HG03097 (cell line): ENCODE measurements around the gene POMGNT2.
"Not testable (repeated sequence)": the region's sequence is repeated elsewhere in the genome, so short reads cannot be mapped to it uniquely, and the experiment has no call there.

Experiments
- ATAC-seq: cut with Tn5 transposase; IDR thresholded peaks from one replicate; pipeline ENCODE4 v1.9.1; 2021; ENCODE audit not compliant: unreplicated experiment, low FRiP score

Gene POMGNT2

DNA sequence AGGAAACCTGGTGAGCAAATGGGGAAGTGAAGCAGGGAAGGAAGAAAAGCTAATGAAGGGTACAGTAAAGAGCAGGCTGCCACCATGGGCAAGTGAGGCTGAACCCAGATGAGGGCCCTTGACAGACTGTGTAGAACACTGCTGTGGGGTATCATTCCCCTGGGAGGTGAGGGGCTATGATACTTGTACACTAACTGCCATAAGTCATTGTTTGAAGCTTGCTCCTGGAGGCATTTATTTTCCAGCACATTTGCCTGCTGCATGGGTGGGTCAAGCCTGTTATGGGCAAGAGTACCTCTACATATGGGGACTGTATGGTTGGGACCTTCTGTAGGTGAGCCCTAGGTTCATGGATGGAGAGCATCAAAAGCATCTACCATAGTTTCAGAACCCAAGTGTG lies 57.4 kb downstream of the POMGNT2 start:
- no peak for ATAC-seq

DNA sequence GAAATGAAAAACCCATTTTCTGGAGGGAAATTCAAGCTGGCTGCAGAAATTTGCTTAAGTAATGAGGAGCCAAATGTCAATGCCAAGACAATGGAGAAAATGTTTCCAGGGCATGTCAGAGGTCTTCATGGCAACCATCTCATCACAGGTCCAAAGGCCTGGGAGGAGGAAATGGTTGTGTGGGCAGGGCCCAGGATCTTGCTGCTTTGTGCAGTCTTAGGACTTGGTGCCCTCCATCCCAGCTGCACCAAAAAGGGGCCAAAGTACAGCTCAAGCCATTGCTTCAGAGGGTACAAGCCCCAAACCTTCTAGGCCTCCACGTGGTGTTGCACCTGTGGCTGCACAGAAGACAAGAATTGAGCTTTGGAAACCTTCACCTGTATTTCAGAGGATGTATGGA lies 59.3 kb downstream of the POMGNT2 start:
- ATAC-seq, result no peak

DNA sequence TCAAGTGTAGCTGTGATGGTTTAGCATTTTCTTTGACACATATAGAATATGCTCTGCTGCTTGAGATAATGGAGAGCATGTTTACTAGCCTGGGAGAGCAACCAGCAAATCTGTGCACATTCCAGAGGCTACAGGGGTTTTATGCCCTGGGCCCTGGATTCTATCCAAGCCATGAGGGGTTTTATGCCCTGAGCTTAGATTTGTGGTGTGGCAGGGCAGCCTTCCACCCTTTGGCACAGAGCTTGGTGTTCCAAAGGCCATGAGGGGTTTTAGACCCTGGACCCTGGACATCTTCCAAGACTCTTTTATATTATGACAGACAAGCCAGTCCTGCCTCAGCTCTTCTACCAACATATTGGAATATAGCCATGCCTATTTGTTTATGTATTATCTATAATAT lies 60.8 kb downstream of the POMGNT2 start:
- ATAC-seq, result not testable (repeated sequence)

DNA sequence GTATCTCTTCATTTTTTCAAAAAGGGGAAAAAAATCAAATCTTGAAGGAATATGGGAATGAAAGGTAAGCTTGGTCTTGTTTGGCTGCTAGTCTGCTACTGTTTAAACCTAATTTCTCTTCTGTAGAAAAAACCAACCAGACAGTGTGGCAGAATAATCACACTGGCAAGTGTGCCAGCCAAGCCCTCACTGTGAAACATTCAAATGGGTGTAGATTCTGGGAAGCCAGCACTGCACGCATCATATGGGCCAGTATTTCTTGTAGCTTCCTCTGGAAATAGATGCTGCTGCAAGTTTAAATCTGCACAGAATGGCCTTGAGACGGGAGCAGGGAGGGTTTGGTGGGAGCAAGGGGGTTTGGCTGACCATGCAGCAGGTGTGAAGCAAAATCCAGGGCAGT lies 62.1 kb downstream of the POMGNT2 start:
- ATAC-seq, result no peak

DNA sequence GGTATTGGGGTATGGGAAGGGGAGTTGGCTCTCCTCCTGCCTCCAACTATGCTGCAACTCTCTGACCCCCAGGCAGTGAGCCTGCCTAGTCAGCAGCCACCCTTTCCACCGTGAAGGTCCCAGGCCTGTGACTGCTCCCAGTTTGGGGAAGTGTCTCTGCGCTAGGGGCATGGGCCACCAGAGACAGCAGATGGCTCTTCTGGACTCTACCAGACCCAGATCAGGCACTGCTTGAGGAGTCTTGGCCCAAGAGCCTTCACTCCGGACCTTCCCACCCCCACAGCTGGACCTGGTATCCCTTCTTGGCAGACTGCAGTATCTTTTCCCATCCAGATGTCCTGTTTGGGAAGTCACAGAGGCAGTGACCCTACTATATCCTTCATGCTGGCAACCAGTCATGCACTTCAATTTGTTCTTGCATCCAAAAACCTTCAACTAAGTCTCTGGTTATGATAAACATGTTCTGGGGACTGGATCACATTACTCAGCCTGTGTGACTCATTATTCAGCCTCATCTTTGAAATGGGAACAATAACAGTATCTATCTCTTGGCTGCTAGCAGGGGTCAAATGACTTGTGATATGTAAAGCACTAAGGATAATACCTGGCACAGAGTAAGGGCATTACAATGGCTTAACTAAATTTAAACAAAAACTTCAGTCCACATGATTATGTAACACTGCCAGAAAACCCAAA lies 62.7 kb downstream of the POMGNT2 start:
- ATAC-seq, result no peak

DNA sequence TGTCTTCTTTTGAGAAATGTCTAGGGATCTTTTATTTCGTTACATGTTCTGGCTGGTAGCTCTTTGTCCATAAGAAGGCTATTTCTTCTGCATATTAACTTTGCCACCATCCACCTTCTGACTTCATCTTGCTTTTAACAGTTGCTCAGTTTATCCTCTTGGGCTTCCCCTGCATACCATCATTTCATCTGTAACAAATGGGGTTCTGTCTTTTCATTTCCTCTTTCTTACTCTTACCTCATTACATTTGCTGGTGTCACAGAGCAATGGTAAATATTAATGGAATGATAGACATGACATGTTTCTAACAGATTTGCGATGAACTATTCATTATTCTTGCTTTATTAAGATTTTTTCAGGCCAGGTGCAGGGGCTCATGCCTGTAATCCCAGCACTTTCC lies 64.4 kb downstream of the POMGNT2 start:
- no peak for ATAC-seq

DNA sequence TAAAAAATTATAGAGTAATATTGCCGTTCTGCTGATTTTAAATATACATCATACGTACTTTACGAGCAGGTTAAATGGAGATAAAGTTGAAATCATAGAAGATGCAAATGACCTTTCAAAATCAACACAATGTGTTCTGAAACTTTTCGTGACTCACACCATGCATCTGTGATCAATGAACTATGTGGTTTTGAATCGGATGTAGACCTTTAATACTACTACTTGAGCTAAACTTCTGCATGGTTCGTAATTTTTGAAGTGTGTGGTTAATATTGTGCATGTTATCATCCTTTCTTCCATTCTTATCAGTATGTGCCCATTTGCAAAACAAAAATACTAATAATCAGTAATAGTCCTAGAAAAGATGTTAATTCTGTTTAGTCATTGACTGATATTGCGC lies 67.9 kb downstream of the POMGNT2 start:
- ATAC-seq, result no peak

DNA sequence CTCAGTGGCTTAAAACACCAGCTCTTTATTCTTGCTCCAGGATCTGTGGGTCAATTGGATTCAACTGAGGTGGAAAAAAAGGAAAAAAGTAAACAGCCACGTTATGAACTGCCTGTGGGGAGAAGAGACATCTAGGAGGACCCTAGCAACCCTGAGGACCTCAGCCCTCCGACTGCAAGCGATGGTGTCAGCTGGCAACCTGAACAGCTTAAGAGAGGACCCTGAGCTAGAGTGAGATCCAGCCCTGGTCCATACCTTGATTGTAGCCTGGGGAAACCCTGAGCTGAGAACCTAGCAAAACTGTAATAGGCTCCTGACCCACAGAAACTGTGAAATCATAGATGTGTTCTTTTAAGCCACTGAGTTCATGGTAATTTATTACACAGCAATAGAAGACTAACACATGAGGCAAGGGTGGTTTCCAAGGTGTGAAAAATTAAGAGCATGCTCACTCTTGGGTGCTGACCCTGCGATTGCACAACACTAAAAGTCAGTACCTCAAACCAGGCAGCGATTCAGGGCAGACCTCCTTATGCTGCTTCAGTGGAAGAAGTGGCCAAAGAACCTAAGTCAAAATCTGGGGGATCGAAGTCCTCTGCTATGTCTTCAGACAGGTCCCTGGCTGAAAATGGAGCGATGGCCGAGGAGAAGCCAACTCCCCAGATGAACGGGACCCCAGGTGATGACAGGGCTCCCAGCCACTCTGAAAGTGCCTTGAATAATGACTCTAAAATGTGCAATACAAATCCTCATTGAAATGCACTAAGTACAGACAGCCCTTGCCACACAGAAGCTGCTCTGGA lies 69.1 kb downstream of the POMGNT2 start:
- ATAC-seq, result no peak

DNA sequence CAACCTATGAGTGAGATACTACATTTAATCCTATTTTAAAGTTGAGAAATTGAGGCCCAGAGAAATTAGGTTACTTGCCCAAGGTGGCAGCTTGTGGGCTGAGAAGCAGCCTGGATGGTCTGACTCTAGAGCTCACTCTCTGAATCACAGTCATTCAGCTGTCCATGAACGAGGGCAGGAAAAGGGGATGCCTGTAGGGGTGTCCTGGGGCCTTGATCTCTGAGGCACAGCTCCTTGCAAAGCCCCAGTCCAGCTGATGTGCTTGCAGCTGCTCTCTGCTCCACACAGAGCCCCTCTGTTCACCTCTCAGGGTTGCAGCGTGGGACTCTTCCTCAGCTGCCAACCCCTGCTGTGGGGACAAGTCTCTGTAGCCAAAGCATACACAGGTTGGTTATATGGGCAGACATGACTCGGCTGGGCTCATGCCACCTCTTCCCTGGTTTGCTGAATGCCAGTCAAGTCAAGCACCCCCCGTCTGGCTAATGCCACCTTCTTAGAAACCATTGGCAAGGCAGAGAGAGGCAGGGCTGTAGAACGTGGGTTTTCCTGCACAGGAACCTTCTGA lies 70.0 kb downstream of the POMGNT2 start:
- no peak for ATAC-seq

DNA sequence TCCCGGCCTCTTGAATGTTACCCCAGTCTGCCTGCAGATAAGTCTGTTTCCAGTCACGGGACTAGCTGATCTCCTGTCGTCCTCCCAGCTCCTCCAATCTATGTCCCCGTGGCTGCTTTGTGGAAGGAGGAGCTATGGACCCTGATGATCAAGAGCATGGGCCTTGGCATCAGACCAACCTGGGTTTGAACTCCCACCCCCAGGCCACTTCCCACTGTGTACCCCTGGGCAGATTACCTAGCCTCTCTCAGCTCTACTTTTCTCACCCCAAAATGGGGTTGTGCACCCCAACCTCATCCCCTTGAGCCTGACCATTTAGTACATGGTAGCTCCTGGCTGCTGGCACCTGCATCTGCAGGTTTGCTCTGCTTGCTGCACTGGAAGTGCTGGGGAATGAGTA lies 71.0 kb downstream of the POMGNT2 start:
- no peak for ATAC-seq

DNA sequence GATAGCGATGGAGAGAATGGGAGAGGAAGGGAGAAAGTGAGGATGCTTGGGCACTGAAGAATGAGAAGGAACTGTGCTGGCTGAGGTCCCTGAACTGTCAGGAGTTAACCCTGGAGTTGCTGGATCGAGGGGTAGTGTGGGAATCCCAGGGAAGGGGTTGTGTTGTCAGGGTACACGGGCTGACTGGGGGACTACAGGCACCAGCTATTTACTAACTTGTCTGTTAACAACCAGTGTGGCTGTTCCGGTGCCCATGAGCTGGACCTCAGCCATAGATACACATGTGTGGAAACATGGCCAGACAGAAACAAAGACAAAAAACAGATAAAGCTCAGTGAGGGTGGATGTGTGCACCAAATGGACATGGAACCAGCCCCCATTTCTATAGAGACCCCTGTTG lies 71.7 kb downstream of the POMGNT2 start:
- no peak for ATAC-seq

DNA sequence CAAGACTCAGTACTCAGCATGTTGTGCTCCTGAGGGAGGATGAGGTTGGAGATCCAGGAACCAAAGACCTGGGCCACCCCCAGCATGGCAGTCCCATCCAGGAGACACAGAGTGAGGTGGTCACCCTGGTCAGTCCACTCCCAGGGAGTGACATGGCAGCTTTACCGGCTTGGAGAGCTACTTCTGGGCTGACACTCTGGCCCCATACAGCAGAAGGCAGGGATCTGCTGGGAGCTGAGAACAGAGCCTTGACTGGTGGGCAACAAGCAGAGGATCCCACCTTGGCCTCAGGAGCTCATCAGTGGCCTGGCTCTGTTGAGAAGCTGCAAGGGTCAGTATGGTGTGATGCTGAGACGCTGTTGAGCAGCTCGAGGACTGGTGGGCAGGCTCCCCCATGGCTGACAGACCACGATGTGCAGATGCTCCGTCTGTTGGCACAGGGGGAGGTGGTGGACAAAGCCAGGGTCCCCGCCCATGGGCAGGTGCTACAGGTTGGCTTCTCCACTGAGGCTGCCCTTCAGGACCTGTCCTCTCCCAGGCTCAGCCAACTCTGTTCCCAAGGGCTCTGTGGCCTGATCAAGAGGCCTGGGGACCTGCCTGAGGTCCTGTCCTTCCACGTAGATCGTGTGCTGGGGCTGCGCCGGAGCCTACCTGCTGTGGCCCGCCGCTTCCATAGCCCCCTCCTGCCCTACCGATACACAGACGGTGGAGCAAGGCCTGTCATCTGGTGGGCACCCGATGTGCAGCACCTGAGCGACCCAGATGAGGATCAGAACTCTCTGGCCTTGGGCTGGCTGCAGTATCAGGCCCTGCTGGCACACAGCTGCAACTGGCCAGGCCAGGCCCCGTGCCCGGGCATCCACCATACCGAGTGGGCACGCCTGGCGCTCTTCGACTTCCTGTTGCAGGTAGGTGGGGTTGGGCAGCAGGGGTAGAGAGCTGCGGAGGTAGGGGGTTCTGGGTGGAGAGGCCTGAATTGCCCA lies 72.9 kb downstream of the POMGNT2 start:
- no peak for ATAC-seq

DNA sequence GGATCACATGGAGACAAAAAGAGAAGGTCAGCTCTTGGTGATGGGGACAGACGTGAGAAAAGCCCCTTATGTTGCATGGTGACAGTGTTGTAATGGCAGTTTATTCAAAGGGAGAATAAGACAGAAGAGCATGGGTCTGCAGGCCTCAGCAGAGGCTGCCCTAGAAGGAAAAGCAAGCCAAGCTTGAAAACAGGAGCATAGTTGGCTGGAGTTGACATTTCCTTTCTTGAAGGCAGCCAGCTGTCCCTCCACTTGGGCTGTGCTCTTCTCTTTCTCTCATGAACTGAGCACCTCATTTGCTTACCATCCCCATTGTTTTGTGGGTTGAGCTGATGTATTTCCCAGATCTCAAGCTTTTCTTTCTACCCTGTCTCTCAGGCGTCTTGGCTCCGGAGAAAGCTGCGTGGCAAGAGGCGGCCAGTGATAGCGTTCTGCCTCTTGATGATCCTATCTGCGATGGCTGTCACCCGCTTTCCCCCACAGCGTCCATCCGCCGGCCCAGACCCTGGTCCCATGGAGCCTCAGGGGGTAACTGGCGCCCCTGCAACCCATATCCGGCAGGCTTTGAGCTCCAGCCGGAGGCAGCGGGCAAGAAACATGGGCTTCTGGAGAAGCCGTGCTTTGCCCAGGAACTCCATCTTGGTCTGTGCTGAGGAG lies 73.9 kb downstream of the POMGNT2 start:
- no peak for ATAC-seq

DNA sequence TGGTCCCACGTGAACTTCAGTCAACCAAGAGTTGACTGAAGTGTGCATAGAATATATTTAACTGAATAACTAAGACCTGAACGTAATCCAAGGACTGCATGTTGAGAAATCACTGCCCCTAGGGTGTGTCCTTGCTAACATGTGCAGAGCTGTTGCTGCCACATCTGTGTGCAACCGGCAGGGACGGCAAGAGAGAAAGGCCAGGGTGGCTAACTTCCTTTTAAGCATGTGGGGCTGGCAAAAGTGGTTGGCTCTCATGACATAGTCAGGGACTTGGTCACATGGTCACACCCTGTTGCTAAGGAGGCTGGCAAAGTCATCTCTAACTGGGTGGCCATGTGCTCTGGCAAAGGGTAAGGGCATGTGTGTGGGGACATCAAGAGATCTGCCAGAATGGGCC lies 74.4 kb downstream of the POMGNT2 start:
- no peak for ATAC-seq

DNA sequence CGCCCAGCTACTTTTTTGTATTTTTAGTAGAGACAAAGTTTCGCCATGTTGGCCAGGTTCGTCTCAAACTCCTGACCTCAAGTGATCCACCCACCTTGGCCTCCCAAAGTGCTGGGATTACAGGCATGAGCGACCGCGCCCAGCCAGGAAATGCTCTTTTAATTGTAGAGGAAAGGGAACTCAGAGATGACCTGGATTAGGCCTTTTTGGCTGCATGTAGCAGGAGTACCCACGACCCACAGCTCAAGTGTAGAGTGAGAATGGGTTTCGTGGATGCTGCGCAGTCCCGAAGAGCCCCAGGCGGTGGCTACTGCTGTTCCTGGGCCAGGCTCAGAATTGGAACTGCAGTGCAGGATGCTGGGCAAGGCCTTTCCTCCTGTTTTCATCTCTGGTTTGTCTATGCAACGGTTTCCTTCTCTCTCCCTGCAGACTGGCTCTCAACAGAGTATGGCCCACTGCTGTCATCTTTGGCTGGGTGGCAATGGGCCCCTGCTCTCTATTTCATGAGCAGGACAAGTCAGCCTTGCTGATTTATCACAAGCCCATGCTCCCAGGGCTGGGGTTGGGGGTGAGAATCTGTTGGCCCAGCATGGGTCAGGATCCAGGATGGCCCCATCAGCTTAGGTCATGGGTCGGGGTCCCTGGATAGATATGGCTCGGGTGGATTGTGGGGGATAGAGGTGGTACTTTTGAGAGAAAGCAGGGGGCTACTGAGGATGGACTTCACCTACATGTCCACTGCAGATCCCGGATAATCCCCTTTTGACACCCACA lies 75.5 kb downstream of the POMGNT2 start:
- no peak for ATAC-seq
